Stimulated activated CD8-positive, alpha-beta memory T cell treated with anti-CD3 and anti-CD28 coated beads, Interleukin-15, amount 100 ng/mL, for 48 hours (primary cell): ENCODE measurements around the gene TRPM8.
"Not testable (repeated sequence)": the region's sequence is repeated elsewhere in the genome, so short reads cannot be mapped to it uniquely, and the experiment has no call there.

ENCODE experiments used
- DNase-seq, 2 donors: peaks; one replicate each; pipeline ENCODE4 v3.0.0-alpha.2; 2020; ENCODE audit warnings: low read depth in 2 of 2

The TRPM8 gene

DNA sequence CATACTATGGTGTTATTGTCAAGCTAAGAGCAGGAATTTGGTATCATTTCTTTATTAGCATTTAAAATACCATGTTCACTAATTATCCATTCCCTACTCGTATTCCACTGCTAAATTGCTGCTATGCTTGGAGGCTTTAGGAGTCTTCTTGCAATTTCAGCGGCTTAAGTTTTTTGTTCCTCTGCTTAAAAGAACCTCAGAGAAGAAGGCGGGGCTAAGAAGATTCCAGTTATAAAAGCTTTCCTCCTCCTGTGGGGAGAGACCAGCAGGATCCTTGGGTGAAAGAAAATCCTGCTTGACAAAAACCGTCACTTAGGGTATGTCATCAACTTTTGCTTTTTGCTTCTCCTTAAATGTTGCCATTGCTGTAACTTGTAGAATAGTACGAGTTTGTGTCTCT lies at the start of gene TRPM8:
Gene TRPM8 (plus strand): TSS at position 258 of the 400 bp plus-strand sequence. CDS start 9,165 bp downstream, outside the sequence.
- DNase-seq, result no peak

DNA sequence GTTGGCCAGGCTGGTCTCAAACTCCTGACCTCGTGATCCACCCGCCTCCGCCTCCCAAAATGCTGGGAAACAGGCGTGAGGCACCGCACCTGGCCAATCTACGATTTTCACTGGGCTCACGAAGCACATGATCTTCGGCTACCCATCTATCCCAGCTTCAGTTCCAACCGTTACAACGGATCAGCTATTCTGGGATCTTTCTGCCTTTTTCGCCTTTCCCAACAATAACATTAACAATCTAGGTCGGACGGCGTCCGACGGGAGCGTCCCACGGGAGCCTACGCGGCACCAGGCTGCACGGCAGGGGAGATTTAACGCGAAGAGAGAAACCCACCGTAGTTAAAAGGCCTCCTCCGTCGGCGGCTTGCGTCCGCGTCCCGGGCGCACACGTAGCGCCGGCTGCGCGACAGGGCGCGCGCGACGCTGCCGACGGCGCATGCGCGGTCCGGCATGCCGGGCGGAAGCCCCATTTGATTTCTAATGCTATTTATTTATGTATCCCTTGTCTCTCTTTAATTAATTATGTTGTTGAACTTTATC lies 49.1 kb upstream of the TRPM8 start, which contains the start of gene MSL3B:
Gene MSL3B (minus strand): TSS at position 394 of the 540 bp plus-strand sequence.
- peak; percentile 43 to 46 for DNase-seq

DNA sequence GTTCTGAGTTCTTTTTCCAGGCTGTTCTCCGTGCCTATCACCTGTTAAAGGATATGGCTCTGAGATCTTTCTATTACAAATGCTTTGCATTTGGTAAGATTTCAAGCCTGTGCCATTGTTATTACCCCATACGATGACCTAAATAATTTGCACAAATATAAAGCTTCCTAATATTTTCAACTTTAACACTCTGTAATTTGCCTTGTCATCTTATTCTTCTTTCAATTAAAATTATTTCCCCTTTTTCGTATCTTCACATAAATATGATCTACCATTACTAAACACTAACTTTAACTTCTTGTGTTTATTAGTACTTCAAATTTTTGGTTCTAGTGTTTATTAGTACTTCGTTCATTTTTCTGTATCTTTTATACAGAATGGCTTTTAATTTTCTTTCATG lies 45.7 kb upstream of the TRPM8 start:
- no peak for DNase-seq

DNA sequence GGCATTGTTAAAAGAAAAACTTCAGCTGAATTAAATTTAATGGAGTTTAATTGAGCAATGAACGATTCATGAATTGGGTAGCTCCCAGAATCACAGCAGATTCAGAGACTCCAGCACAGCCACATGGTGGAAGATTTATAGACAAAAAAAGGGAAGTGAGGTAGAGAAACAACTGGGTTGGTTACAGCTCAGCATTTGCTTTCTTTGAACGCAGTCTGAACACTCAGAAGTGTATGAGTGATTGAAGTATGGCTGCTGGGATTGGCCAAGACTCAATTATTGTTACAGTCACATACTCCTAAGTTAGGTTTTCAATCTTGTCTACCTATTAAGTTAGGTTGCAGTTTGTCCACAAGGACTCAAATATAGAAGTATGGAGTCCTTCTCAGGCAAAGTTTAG lies 45.0 kb upstream of the TRPM8 start:
- DNase-seq, result not testable (repeated sequence)

DNA sequence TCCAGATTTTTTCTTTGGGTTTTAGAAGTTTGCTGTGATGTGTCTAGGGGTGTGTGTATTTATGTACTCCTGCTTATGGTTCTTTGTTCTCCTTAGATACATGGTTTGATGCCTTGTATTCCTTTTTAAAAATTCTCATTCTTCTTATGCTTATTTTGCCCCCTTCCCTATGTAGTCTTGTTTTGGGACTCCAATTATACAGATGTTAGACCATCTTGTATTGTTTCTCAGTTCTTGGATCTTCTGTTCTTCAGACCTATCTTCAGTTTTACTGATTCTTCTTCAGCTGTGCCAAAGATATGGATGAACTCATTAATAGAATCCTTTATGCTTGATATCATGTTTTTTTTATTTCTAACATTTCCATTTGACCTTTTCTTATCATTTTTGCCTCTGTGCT lies 34.8 kb upstream of the TRPM8 start:
- DNase-seq, result no peak

DNA sequence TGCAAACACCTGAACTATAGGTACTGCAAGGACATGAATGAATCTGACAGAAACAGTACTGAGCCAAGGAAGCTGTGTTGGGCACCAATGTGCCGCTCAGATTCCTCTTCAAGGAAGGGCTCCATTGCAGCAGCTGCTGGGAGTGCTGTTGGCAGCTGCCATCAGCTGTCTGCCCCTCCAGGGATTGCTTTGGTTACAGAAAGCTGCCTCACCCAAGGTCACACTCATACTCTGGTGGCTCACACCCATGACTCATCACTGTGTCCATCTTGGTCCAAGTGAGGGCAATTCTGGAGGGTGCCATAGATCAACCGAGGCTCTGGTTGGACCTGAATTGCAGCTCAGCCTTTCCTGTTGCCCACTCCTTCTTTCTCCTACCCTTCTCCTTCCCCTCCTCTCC lies 24.4 kb upstream of the TRPM8 start:
- DNase-seq, result no peak

DNA sequence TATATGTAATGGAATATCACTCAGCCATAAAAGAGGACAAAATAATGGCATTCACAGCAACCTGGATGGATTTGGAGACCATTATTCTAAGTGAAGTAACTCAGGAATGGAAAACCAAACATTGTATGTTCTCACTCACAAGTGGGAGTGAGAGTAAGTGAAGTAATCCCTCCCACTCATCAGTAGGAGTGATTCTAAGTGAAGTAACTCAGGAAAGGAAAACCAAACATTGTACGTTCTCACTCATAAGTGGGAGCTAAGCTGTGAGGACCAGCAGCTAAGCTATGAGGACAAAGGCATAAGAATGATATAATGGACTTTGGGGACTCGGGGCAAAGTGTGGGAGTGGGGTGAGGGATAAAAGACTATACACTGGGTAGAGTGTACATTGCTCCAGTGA lies 20.9 kb upstream of the TRPM8 start:
- DNase-seq, result not testable (repeated sequence)

DNA sequence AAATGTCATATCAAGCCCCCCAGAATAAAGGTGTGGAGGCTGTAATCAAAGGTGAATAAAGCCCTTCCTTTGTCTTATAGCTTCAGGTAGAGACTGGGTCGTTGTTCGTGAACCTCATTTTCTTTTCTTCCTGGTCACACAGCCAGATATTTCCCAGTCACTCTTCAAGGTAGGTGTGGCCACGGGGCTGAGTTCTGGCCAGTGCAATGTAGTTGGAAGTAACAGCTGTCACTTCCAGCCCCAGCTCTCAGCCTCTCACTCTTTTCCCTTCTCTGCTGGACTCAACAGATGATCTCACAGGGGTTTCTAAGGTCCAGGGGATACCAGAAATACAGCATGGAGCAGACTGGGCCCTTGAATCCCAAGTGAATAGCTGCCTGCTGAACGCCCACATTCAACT lies 15.8 kb upstream of the TRPM8 start:
- DNase-seq, result no peak

DNA sequence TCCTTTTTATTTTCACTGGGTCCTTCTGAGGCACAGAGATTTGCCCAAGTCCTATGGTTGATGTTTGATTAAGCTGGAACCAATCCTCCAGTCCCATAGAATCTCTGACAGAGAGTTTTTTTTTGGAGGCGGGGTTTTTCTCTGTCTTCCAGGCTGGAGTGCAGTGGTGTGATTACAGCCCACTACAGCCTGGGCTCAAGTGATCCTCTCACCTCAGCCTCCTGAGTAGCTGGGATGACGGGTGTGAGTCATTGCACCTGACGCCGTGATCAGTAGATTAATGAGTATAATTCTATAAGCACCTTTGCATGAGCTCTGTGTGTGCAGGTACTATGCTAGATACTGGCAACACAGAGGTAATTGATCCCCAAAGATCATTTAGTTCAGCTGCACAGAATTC lies 15.3 kb upstream of the TRPM8 start:
- DNase-seq, result no peak

DNA sequence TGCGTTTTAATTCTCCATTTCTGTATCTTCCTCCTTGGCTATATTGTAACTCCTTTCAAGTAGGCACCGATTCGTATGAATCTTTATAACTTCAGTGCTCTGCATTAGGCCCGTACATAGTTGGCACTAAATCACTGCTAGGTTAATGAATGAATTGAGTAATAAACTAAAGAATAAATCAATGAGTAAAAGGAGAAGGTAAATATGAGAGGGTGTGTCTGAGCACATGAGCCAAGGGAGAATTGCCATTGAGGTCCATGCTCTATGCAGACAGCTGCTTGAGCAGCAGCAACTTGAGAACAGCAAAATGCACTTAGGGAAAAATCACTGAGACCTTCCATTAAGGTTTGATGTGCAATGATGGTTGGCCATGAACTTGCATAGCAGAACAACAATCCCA lies 11.2 kb upstream of the TRPM8 start:
- DNase-seq, result no peak

DNA sequence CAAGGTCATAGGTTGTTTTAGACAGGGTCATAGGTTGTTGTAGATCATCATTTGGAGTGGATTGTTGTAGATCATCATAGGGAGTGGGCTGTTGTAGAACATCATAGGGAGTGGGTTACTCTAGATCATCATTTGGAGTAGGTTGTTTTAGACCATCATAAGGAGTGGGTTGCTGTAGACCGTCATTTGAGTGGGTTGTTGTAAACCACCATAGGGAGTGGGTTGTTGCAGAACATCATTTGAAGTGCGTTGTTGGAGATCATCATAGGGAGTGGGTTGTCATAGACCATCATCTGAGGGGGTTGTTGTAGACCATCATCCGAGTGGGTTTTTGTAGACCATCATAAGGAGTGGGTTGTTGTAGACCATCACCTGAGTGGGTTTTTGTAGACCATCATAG lies 9.5 kb upstream of the TRPM8 start:
- no peak for DNase-seq

DNA sequence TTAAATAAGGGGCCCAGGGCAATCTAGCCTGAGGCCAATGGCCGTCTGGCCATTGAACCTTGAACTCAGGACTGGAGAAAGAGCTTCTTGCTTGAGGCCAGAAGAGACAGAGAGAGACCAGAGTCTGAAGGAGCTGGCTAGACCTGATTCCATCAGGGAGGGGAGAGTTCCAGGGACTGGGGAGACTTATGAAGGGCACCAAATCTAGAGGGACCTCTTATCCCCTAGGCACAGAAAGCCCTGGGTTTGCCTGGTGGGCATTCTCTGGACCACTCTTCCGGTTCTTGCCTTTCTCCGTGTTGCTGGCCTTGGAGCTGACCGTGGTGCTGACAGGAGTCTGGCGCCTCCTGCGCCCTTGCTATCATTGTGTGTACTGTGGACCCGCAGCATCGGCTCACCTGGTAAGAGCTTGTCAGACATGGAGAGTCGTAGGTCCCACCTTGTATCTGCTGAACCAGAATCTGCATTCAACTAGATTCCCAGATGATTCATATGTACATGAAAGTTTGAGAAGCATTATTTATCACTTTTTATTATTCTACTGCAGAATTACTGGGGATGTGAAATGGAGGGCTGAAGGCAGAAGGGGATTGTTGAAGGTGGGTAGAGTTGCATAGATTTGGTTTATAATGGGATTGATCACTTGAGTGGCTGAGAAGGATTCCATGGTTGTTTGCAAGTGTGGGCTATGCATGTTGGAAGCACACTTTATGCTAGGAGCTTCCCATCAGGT lies 4.3 kb upstream of the TRPM8 start:
- no peak for DNase-seq

DNA sequence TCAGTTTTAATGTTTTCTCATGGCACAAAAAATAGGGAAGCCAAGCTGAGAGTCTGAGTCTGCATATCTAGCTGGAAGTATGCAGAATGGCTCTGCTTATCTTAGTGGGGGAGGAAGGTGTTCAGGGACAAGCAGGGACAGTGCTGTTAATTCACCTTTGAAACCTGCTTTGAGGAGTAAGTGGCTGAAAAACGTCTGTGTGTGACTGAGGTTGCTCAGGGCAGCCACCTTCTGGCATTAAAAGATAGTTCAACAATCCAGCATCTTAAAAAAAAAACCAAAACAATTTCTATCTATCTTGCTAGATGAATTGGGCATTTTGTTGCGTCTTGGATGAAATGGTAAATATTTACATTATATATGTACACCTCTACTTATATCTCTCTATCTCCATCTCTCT lies 2.0 kb upstream of the TRPM8 start:
- no peak for DNase-seq

DNA sequence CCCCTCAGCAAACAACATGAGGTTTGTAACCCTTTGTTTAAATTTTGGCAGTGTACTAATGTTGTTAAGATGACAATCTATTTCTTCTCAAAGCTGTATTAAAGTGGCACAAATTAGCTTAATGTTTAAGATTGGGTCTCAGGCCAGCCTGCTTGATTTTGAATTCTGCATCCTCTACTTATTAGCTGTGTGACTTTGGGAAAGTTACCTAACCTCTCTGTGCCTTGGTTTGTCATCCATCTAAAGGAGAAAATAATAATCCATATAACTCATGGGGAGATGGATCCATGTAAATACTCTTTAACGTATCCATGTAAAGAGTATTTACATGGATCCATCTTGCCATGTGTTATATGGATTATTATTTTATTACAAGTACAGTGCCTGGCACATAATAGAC lies 2.1 kb downstream of the TRPM8 start:
- DNase-seq, result no peak

DNA sequence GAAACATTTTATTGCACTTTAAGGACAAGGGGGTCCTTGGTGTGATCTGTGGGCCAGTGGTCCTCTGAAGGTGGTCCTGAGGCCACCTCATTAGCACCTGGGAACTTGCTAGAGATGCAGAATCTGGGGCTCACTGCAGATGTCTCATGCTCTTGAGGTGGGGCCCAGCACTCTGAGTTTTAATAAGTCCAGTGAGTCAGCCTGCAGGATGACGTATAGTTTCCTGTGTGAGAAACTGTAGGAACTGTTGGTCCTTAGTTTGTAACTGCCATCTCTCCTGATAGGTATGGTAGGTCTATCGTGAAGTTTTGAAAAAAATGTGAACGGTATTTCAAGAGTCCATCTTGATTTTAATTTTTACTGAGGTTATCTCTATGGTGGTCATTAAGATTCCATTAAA lies 2.8 kb downstream of the TRPM8 start:
- DNase-seq, result no peak

DNA sequence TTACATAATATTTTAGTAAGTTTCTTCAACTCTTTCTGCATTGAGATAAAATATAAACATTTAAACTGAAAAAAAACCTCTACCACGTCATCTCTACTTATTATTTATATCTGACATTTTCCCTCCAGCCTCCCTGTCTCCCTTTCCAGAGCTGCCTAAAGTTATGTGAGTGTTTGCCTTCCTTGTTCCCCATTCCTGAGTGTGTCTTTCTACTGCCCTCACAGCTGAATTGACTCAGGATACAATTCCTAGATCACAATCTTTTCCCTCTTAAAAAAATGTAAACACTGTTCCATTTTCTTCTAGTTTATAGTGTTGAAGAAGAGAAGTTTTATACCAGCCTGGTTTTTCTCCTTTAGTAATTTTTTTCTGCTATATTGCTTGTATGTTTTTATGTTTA lies 5.3 kb downstream of the TRPM8 start:
- DNase-seq, result no peak

DNA sequence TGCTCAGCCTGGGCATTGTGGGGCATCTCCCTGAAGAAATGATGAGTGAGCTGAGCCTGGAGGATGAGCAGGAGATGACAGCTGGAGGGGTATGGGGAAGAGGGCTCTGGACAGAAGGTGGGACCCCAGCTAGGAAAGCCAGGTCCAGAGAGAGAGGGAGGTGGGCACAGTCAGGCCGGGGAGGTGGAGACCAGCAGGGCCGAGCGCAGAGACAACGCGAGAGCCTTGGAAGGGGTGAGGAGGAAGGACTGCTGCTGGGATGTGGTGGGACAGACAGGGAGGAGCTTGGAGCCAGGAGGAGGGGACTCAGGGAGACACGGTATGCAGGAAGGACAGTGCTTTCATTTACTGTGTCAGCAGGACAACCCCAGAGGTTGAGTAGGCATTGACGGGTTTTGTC lies 8.2 kb downstream of the TRPM8 start:
- no peak for DNase-seq

DNA sequence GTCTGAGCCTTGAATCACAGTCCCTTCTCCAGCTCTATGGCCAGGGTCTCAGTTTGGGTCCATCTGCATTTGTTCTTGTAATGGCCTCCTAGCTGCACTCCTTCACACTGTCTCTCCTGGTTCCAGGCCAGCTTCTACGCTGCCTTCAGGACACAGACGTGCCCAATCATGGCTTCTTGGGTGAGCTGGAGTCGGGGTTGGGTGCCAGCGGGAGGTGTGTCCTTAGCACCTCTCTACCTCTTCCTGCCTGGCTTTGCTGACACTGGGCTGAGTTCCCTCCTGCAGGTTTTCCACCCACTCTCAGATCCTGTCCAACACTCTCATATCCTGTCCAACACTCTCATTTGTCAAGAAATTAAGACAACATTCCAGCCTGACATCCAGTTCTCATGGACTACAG lies 9.6 kb downstream of the TRPM8 start:
- DNase-seq, result no peak

DNA sequence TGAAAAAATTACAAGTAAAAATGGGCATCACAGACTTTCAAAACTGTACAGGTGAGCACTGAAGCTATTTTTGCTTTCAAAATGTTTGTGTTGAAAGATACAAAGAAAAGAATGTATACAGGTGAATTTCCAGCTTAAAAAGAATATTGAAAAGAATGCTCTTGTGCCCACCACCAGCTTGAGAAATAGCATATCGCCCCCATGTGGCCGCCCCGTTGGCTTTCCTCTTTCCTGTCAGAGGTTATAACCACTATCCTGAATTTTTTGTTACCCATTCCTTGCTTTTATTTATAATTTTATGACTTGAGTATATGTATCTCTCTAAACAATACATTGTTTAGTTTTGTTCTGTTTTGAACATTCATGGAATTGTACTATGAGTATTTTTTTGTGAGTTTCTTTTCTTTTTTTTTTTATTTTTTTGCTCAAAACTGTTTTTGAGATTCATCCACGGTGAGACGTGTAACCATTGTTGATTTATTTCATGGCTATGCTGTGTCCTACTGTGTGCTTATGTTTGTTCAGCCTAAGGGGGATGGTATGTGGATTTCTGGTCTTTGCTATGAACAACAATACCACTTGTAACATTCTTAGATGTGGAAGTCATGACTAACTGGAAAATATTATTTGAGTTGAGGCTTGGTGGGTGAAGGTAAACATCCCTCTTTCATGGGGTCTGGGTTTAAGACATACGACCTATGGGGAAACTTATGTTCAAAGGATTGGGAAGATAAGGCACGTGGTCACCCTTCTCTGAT lies 11.6 kb downstream of the TRPM8 start:
- DNase-seq, result no peak

DNA sequence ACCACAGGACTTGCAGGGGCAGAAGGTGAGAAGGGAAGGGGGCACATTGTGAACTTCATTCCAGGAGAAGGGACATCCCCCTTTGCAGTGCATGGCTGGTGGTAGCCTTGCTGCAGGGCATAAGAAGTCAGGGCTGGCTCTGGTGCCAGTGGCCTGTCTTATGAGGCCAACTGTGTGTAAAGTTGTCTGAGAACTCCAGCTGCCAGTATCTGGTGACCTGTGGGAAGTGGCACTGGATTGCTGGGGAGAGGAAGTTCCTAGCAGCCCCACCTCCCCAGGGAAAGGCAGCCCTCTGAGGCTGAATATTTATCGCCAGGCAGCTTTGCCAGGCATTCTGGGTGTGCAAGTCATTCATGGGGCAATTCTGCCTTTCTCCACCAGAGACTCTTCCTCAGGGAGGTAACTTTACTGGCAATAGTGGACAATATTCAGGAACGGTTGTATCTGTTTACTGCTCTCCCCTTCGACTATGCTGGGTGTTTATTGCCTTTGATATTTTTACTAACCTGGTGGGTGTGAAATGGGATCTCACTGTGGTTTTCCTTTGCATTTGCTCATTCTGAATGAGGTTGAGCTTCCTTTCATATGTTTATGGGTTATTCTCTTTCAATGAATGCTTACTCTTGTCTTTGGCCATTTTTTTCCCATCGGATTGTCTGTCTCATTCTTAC lies 12.3 kb downstream of the TRPM8 start:
- DNase-seq, result no peak

DNA sequence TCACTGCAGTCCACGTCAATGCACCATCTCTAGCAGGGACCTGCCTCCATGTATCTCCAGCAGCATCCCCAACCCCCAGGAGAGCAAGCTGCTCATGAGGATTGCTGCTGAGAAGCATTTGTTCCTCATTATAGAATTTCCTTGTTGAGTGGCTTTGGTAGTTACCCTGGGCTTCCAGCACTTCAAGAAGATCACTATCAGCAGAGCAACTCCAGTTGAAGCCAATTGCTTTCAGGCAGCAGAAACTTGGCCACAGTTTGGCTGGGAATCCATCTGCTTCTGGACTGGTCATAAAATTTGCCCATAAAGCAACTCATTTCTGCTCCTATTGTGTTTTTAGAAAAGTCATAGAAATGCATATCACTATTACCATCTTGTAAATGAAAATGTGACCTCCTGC lies 17.4 kb downstream of the TRPM8 start:
- no peak for DNase-seq

DNA sequence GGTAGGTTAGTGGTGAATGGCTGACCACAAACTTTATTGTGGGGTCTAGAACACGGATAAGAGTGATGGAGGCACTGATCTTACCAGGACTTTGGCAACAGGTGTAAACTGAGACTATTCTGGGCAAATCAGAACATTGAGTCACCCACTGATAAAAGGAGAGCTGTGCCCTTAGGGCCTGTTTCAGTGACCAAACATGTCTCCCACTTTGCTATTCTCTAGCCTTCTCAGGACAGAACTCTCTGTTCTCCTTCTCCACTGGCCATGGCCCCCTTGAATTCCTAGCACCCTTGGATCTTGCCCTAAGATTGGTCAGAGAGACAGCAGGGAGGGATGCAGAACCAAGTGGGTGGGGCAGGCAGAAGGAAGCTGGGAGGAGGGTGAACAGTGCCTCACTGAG lies 18.3 kb downstream of the TRPM8 start:
- no peak for DNase-seq

DNA sequence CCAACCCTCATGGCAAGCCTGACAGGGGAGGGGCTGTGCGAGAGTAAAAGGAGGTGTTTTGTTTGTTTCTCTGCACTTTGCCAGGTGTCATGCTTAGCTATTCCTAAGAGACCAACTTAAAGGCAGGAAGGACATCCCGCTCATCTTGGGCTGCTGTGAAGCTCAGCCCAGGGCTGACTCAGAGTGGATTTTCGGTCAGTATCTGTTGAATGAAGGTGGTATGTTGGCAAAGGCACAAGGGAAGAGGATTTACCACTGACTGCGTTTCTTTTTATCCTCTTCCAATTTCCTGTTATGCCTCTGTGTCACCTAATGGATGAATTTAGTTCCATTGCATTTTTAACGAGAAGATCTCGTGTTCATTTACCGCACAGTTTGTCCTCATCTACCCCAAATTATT lies 18.9 kb downstream of the TRPM8 start:
- DNase-seq, result no peak
